ENCODE data around the gene DNAJB12.

DNAJB12 gene

DNA sequence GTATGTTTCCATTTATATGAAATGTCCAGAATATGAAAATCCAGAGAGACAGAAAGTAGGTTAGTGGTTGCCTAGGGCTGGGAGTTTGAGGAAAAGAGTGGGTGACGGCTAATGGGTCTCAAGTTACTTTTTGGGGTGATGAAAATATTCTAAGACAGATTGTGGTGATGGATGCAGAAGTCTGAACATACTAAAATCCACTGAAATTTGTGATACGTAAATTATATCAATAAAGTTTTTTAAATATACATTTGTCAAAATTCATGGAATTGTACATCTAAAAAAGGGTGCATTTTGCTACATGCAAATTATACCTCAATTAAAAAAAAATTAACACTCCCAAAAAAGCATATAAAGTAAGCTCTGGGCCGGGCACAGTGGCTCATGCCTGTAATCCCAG is 71.6 kb downstream of the DNAJB12 start:
- no peak overlapping the region for H3K27ac ChIP-seq
- TF ChIP-seq, protein P1, sequence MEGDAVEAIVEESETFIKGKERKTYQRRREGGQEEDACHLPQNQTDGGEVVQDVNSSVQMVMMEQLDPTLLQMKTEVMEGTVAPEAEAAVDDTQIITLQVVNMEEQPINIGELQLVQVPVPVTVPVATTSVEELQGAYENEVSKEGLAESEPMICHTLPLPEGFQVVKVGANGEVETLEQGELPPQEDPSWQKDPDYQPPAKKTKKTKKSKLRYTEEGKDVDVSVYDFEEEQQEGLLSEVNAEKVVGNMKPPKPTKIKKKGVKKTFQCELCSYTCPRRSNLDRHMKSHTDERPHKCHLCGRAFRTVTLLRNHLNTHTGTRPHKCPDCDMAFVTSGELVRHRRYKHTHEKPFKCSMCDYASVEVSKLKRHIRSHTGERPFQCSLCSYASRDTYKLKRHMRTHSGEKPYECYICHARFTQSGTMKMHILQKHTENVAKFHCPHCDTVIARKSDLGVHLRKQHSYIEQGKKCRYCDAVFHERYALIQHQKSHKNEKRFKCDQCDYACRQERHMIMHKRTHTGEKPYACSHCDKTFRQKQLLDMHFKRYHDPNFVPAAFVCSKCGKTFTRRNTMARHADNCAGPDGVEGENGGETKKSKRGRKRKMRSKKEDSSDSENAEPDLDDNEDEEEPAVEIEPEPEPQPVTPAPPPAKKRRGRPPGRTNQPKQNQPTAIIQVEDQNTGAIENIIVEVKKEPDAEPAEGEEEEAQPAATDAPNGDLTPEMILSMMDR (conservative IDR thresholded peaks at IDR 0.05) = no peak
